Activated naive CD4-positive, alpha-beta T cell treated with anti-CD3 and anti-CD28 coated beads, Interleukin-2, amount 50 U/mL, for 24 hours (primary cell): ENCODE measurements around the gene ATP1A2.
"Not testable (repeated sequence)": the region's sequence is repeated elsewhere in the genome, so short reads cannot be mapped to it uniquely, and the experiment has no call there.

Experiments used
- H3K27ac Mint-ChIP-seq: one replicate; pipeline ENCODE4 v1.8.0; 2021; ENCODE audit warnings: mild to moderate bottlenecking, mixed read lengths
- H3K27me3 Mint-ChIP-seq: one replicate; pipeline ENCODE4 v1.8.0; 2021; ENCODE audit warnings: mixed read lengths
- H3K36me3 Mint-ChIP-seq: one replicate; pipeline ENCODE4 v1.8.0; 2021; ENCODE audit warnings: mixed read lengths
- H3K4me1 Mint-ChIP-seq: one replicate; pipeline ENCODE4 v1.8.0; 2021; ENCODE audit warnings: mixed read lengths
- H3K4me3 Mint-ChIP-seq: one replicate; pipeline ENCODE4 v1.8.0; 2021; ENCODE audit warnings: mild to moderate bottlenecking, mixed read lengths
- H3K9me3 Mint-ChIP-seq: one replicate; pipeline ENCODE4 v1.8.0; 2021; ENCODE audit warnings: mixed read lengths

Gene ATP1A2

GRCh38 chr1:160105155-160105554 lies 10.4 kb upstream of the ATP1A2 start:
- peaks cover 36% of the 10 kb centered on the region for H3K4me1 Mint-ChIP-seq
- no peak overlapping the region for H3K27ac Mint-ChIP-seq
- no peak overlapping the region for H3K4me3 Mint-ChIP-seq
- H3K27me3 Mint-ChIP-seq: no peaks in the 10 kb centered on the region
- H3K9me3 Mint-ChIP-seq: no peaks in the 10 kb centered on the region
- H3K36me3 Mint-ChIP-seq: no peaks in the 10 kb centered on the region

- Mint-ChIP-seq H3K27me3 (no peaks in the 10 kb centered on the region), H3K4me3 (no peak overlapping the region), H3K27ac (no peak overlapping the region), H3K4me1 (peaks cover 14% of the 10 kb centered on the region), H3K36me3 (no peaks in the 10 kb centered on the region), H3K9me3 (no peaks in the 10 kb centered on the region)
These were observed 8.0 kb upstream of the ATP1A2 start for GRCh38 chr1:160107512-160107911.

GRCh38 chr1:160108888-160109662 lies 6.5 kb upstream of the ATP1A2 start:
- peaks cover 5% of the 10 kb centered on the region for H3K4me1 Mint-ChIP-seq
- H3K4me3 Mint-ChIP-seq: no peak overlapping the region
- no peaks in the 10 kb centered on the region for H3K36me3 Mint-ChIP-seq
- no peaks in the 10 kb centered on the region for H3K9me3 Mint-ChIP-seq
- no peaks in the 10 kb centered on the region for H3K27me3 Mint-ChIP-seq
- peak overlapping the region; percentile 84 for H3K27ac Mint-ChIP-seq

- H3K4me3 Mint-ChIP-seq: no peak overlapping the region
- H3K27ac Mint-ChIP-seq: peak overlapping the region; percentile 14
- no peaks in the 10 kb centered on the region for H3K36me3 Mint-ChIP-seq
These were observed 5.9 kb upstream of the ATP1A2 start for GRCh38 chr1:160109686-160110085.

GRCh38 chr1:160111462-160111861 lies 4.1 kb upstream of the ATP1A2 start:
- H3K4me1 Mint-ChIP-seq, H3K9me3 Mint-ChIP-seq, H3K27ac Mint-ChIP-seq: not testable (repeated sequence)

More at GRCh38 chr1:160109686-160110085, 5.9 kb upstream of the ATP1A2 start:
- Mint-ChIP-seq H3K4me1 (peaks cover 5% of the 10 kb centered on the region), H3K9me3 (no peaks in the 10 kb centered on the region), H3K27me3 (no peaks in the 10 kb centered on the region)

GRCh38 chr1:160112357-160112756 lies 3.2 kb upstream of the ATP1A2 start:
- peaks cover 3% of the 10 kb centered on the region for H3K27me3 Mint-ChIP-seq
- no peak overlapping the region for H3K4me3 Mint-ChIP-seq
- no peaks in the 10 kb centered on the region for H3K36me3 Mint-ChIP-seq
- H3K9me3 Mint-ChIP-seq: no peaks in the 10 kb centered on the region
- peak overlapping the region; percentile 73 for H3K27ac Mint-ChIP-seq
- peaks cover 5% of the 10 kb centered on the region for H3K4me1 Mint-ChIP-seq

More at GRCh38 chr1:160111462-160111861, 4.1 kb upstream of the ATP1A2 start:
- not testable (repeated sequence) for H3K4me3 Mint-ChIP-seq, H3K27me3 Mint-ChIP-seq, H3K36me3 Mint-ChIP-seq

- Mint-ChIP-seq H3K27me3 (peaks cover 3% of the 10 kb centered on the region), H3K27ac (no peak overlapping the region), H3K4me3 (no peak overlapping the region), H3K4me1 (peaks cover 5% of the 10 kb centered on the region), H3K9me3 (no peaks in the 10 kb centered on the region), H3K36me3 (no peaks in the 10 kb centered on the region)
These were observed 2.2 kb upstream of the ATP1A2 start for GRCh38 chr1:160113407-160113806.

- Mint-ChIP-seq H3K27me3 (peaks cover 3% of the 10 kb centered on the region), H3K36me3 (no peaks in the 10 kb centered on the region), H3K9me3 (no peaks in the 10 kb centered on the region), H3K4me3 (no peak overlapping the region), H3K27ac (no peak overlapping the region), H3K4me1 (peaks cover under 1% of the 10 kb centered on the region)
These were observed 1.5 kb upstream of the ATP1A2 start for GRCh38 chr1:160114085-160114484.

- no peaks in the 10 kb centered on the region for H3K4me1 Mint-ChIP-seq
- H3K4me3 Mint-ChIP-seq: no peak overlapping the region
- H3K9me3 Mint-ChIP-seq: no peaks in the 10 kb centered on the region
- no peaks in the 10 kb centered on the region for H3K36me3 Mint-ChIP-seq
- peaks cover 3% of the 10 kb centered on the region for H3K27me3 Mint-ChIP-seq
- no peak overlapping the region for H3K27ac Mint-ChIP-seq
These were observed 956 bp downstream of the ATP1A2 start for GRCh38 chr1:160116283-160117147.

GRCh38 chr1:160117300-160117699 lies 1.7 kb downstream of the ATP1A2 start:
- no peak overlapping the region for H3K4me3 Mint-ChIP-seq
- H3K27ac Mint-ChIP-seq: no peak overlapping the region
- no peaks in the 10 kb centered on the region for H3K36me3 Mint-ChIP-seq
- H3K27me3 Mint-ChIP-seq: peaks cover 3% of the 10 kb centered on the region
- H3K4me1 Mint-ChIP-seq: no peaks in the 10 kb centered on the region
- no peaks in the 10 kb centered on the region for H3K9me3 Mint-ChIP-seq

- Mint-ChIP-seq H3K27me3 (peaks cover 3% of the 10 kb centered on the region), H3K9me3 (no peaks in the 10 kb centered on the region), H3K36me3 (no peaks in the 10 kb centered on the region), H3K4me3 (no peak overlapping the region), H3K27ac (no peak overlapping the region), H3K4me1 (no peaks in the 10 kb centered on the region)
These were observed 2.2 kb downstream of the ATP1A2 start for GRCh38 chr1:160117709-160118183.

GRCh38 chr1:160118928-160119327 lies 3.4 kb downstream of the ATP1A2 start:
- H3K27me3 Mint-ChIP-seq: peaks cover 3% of the 10 kb centered on the region
- no peaks in the 10 kb centered on the region for H3K9me3 Mint-ChIP-seq
- no peak overlapping the region for H3K27ac Mint-ChIP-seq
- H3K4me1 Mint-ChIP-seq: no peaks in the 10 kb centered on the region
- H3K36me3 Mint-ChIP-seq: no peaks in the 10 kb centered on the region
- no peak overlapping the region for H3K4me3 Mint-ChIP-seq

- H3K36me3 Mint-ChIP-seq: no peaks in the 10 kb centered on the region
- no peaks in the 10 kb centered on the region for H3K9me3 Mint-ChIP-seq
- peaks cover 3% of the 10 kb centered on the region for H3K27me3 Mint-ChIP-seq
- no peak overlapping the region for H3K4me3 Mint-ChIP-seq
- no peaks in the 10 kb centered on the region for H3K4me1 Mint-ChIP-seq
- no peak overlapping the region for H3K27ac Mint-ChIP-seq
These were observed 5.2 kb downstream of the ATP1A2 start for GRCh38 chr1:160120797-160121196.

- Mint-ChIP-seq H3K4me1 (no peaks in the 10 kb centered on the region), H3K27me3 (peaks cover 3% of the 10 kb centered on the region), H3K36me3 (no peaks in the 10 kb centered on the region), H3K4me3 (no peak overlapping the region), H3K27ac (no peak overlapping the region), H3K9me3 (no peaks in the 10 kb centered on the region)
These were observed 5.8 kb downstream of the ATP1A2 start for GRCh38 chr1:160121388-160121787.

GRCh38 chr1:160122978-160123495 lies 7.5 kb downstream of the ATP1A2 start:
- no peak overlapping the region for H3K27ac Mint-ChIP-seq
- no peaks in the 10 kb centered on the region for H3K27me3 Mint-ChIP-seq
- H3K4me3 Mint-ChIP-seq: no peak overlapping the region
- H3K4me1 Mint-ChIP-seq: no peaks in the 10 kb centered on the region
- no peaks in the 10 kb centered on the region for H3K36me3 Mint-ChIP-seq
- no peaks in the 10 kb centered on the region for H3K9me3 Mint-ChIP-seq

- Mint-ChIP-seq H3K36me3 (no peaks in the 10 kb centered on the region), H3K27me3 (no peaks in the 10 kb centered on the region), H3K27ac (no peak overlapping the region), H3K9me3 (no peaks in the 10 kb centered on the region), H3K4me1 (no peaks in the 10 kb centered on the region), H3K4me3 (no peak overlapping the region)
These were observed 8.2 kb downstream of the ATP1A2 start for GRCh38 chr1:160123726-160124125.
